Metanephros (tissue), 1 donor: ENCODE measurements around the gene MEIS3. TPM values are rescaled to one million over a fixed set of nuclear protein-coding genes. Genes with fewer than 3 reads are reported as not detected.

ENCODE experiments used
- total RNA-seq: library from RNA; depleted of rRNA; stranded (reverse); fragments of >200 nt; gene quantifications from one replicate; pipeline ENCODE4 v1.2.3, GENCODE V29; 2014

MEIS3 gene
- 25.0 TPM for total RNA-seq

DNA sequence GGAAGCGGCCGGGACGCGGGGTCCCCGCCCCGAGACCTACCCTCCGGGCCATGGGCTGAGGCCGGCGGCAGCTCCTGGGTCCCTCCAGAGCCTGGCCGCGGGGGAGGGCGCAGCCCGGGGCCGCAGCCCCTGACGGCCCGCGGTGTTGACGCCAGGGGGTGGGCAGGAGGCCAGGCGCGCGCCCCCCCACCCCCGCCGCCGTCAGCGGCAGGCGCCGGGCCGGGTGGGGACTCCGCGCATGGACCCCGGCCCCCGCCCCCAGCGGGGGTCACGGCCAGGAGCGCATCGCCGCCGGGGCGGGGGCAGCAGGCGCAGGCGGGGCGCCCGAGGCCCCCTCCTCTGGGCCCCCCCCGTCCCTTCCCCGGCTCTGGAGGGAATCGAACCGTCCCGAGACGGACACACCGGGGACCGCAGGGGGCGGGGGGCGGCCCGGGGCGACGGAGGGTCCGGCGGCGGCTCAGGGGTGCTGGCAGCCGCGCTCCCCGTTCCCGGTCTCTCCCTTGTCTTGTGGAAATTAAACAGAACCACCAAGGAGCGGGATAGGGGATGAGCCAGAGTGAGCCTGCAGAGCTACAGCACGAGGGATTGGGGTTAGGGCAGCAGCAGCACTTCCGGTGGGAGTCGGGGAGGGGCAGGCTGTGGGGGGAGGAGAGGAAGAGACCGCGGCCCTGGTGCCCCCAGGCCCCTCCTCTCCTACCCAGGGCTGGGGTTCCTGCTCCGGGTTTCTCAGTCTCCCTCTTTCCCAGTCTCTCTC lies at the start of gene MEIS3:
TSS of gene MEIS3 (minus strand) at position 498 of the 754 bp plus-strand sequence. CDS start at position 52, 446 bp downstream.

Other genes with a start within 250 kb of the MEIS3 start
- gene BBC3, start 188.3 kb downstream of the MEIS3 start, total RNA-seq: 4.6 TPM
- 11.8 TPM for gene CCDC9, start 163.0 kb downstream of the MEIS3 start, total RNA-seq
- gene INAFM1, start 144.6 kb downstream of the MEIS3 start, total RNA-seq: 7.6 TPM
- 8.3 TPM for gene C5AR1, start 109.7 kb downstream of the MEIS3 start, total RNA-seq
- 2.3 TPM for gene C5AR2, start 87.4 kb downstream of the MEIS3 start, total RNA-seq
- 19.7 TPM for gene DHX34, start 70.2 kb downstream of the MEIS3 start, total RNA-seq
- gene SLC8A2, start 52.4 kb upstream of the MEIS3 start, total RNA-seq: 0.12 TPM
- gene KPTN, start 64.7 kb upstream of the MEIS3 start, total RNA-seq: 7.9 TPM
- 78.7 TPM for gene NAPA, start 95.5 kb upstream of the MEIS3 start, total RNA-seq
- gene ZNF541, start 153.6 kb upstream of the MEIS3 start, total RNA-seq: 0.18 TPM
- gene BICRA, start 189.6 kb upstream of the MEIS3 start, total RNA-seq: 17.7 TPM